ENCODE results near the gene CACNA1C.

DNA sequence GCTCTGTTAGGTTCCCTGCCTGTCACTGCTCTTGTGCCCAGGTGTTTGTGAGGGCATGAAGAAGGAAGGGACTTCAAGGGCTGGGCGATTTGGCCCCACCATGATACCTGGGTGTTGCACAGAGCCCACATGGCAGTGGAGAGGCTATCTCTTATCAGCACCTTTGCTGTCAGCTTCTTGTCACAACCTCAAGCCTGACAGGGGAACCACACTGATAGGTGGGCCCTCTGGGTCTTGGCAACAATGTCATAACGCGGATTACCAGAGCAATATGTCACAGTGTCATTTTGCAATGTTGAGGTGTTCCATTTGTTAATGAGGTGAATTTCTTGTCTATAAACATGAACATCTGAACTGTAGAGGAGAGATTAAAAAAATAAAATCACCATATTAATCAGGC lies 22.9 kb upstream of the CACNA1C start:
- TF ChIP-seq, protein P1, sequence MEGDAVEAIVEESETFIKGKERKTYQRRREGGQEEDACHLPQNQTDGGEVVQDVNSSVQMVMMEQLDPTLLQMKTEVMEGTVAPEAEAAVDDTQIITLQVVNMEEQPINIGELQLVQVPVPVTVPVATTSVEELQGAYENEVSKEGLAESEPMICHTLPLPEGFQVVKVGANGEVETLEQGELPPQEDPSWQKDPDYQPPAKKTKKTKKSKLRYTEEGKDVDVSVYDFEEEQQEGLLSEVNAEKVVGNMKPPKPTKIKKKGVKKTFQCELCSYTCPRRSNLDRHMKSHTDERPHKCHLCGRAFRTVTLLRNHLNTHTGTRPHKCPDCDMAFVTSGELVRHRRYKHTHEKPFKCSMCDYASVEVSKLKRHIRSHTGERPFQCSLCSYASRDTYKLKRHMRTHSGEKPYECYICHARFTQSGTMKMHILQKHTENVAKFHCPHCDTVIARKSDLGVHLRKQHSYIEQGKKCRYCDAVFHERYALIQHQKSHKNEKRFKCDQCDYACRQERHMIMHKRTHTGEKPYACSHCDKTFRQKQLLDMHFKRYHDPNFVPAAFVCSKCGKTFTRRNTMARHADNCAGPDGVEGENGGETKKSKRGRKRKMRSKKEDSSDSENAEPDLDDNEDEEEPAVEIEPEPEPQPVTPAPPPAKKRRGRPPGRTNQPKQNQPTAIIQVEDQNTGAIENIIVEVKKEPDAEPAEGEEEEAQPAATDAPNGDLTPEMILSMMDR (IDR thresholded peaks at IDR 0.05) = no peak
- TF ChIP-seq RAD21 (IDR thresholded peaks at IDR 0.05; ENCODE audit: low read length) = no peak
- no peak for TF ChIP-seq TCF12 (IDR thresholded peaks at IDR 0.05)
- TF ChIP-seq FOXM1 (IDR thresholded peaks at IDR 0.05; ENCODE audit: low read depth) = no peak
- TF ChIP-seq REST (IDR thresholded peaks at IDR 0.05; ENCODE audit: low read depth, low read length) = no peak
- TF ChIP-seq POLR2AphosphoS5 (IDR thresholded peaks at IDR 0.05; ENCODE audit: low read depth, low read length) = no peak
- TF ChIP-seq ZBTB33 (IDR thresholded peaks at IDR 0.05; ENCODE audit: borderline replicate concordance, low read depth) = no peak
- no peak for TF ChIP-seq MXI1 (IDR thresholded peaks at IDR 0.05; ENCODE audit: low read depth, low read length)
- TF ChIP-seq, protein P2, sequence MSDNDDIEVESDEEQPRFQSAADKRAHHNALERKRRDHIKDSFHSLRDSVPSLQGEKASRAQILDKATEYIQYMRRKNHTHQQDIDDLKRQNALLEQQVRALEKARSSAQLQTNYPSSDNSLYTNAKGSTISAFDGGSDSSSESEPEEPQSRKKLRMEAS (IDR thresholded peaks at IDR 0.05; ENCODE audit: low read depth) = no peak
- no peak for TF ChIP-seq JUND (IDR thresholded peaks at IDR 0.05)
